Progenitor cell of endocrine pancreas (in vitro differentiated cells): ENCODE results near the gene SENP6. TPM values are rescaled to one million over a fixed set of nuclear protein-coding genes. Genes with fewer than 3 reads are reported as not detected.
A peak's percentile ranks its signal among the peaks of the same experiment; 100 is the strongest.

Experiments
- DNase-seq: peaks from one replicate; pipeline ENCODE4 v3.0.0; 2021; ENCODE audit warnings: low spot score; ENCODE audit not compliant: unreplicated experiment
- H3K27ac Mint-ChIP-seq: 2 replicates; pipeline ENCODE4 v1.8.0; 2021; ENCODE audit warnings: mild to moderate bottlenecking, moderate library complexity, mixed read lengths
- H3K27me3 Mint-ChIP-seq: 2 replicates; pipeline ENCODE4 v1.8.0; 2021; ENCODE audit warnings: mixed read lengths
- H3K36me3 Mint-ChIP-seq: 2 replicates; pipeline ENCODE4 v1.8.0; 2022; ENCODE audit warnings: mixed read lengths; ENCODE audit not compliant: insufficient read depth
- H3K4me1 Mint-ChIP-seq: 2 replicates; pipeline ENCODE4 v1.8.0; 2021; ENCODE audit warnings: low read depth, mixed read lengths
- H3K4me3 Mint-ChIP-seq: 2 replicates; pipeline ENCODE4 v1.8.0; 2021; ENCODE audit warnings: low read depth, mild to moderate bottlenecking, moderate library complexity, mixed read lengths
- H3K9me3 Mint-ChIP-seq: 2 replicates; pipeline ENCODE4 v1.8.0; 2021; ENCODE audit warnings: low read depth, mixed read lengths
- total RNA-seq: library from RNA; stranded (reverse); gene quantifications from 2 replicates; pipeline ENCODE4 v1.2.1, GENCODE V29; 2021
- TF ChIP-seq, protein P1 (sequence below): fragments of 200-600 bp; sonication (generic); IDR thresholded peaks from one replicate; pipeline ENCODE4 v1.5.0; 2021; ENCODE audit warnings: antibody characterized with exemption, mild to moderate bottlenecking; ENCODE audit not compliant: unreplicated experiment

Gene SENP6
- total RNA-seq, 1 donor from 2014 or later: 140 TPM

DNA sequence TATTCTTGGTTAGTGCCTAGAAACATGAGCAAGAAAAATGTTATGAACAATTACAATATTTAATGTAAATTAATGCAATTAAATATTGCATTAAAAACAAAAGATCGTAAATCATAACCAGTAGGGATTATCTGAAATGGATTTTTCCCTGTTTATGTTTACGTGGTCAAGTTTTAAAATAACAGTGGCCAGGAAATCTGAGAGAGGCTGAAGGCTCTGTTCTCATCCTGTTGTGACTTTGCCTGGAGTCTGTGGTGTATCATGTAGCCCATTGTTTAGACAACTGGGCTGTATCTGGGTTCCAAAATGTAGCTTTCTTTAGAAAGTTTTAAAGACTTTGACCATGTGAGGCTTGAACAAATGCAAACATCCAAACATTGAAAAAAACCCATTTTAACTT lies 149.8 kb downstream of the SENP6 start:
- H3K4me3 Mint-ChIP-seq: no peak overlapping the region

DNA sequence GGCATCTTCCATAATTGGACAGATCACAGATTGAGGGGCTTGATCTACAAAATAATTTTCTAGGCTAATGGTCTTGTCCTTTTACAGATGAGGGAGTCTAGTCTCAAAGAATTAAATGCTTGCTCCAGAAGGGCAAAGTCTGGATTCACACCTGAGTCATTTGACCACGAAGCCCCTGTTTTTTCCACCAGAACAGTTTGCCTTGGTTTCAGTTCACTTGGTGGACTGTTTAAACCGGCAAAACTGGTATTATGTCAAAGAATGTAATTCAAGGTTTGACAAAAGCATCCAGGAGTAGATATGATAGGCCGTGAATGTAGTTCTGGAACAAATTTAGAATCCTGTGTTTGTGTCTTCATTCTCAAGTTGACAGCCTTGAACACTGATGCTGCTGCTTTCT lies 150.7 kb downstream of the SENP6 start:
- H3K4me3 Mint-ChIP-seq: peak overlapping the region; percentile 4
- peaks cover 20% of the 10 kb centered on the region for H3K4me1 Mint-ChIP-seq
- DNase-seq: no peak
- peak overlapping the region; percentile 8 for H3K27ac Mint-ChIP-seq
- H3K9me3 Mint-ChIP-seq: peaks cover 2% of the 10 kb centered on the region
- H3K27me3 Mint-ChIP-seq: no peaks in the 10 kb centered on the region
- TF ChIP-seq, protein P1, sequence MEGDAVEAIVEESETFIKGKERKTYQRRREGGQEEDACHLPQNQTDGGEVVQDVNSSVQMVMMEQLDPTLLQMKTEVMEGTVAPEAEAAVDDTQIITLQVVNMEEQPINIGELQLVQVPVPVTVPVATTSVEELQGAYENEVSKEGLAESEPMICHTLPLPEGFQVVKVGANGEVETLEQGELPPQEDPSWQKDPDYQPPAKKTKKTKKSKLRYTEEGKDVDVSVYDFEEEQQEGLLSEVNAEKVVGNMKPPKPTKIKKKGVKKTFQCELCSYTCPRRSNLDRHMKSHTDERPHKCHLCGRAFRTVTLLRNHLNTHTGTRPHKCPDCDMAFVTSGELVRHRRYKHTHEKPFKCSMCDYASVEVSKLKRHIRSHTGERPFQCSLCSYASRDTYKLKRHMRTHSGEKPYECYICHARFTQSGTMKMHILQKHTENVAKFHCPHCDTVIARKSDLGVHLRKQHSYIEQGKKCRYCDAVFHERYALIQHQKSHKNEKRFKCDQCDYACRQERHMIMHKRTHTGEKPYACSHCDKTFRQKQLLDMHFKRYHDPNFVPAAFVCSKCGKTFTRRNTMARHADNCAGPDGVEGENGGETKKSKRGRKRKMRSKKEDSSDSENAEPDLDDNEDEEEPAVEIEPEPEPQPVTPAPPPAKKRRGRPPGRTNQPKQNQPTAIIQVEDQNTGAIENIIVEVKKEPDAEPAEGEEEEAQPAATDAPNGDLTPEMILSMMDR: no peak
- peaks cover 2% of the 10 kb centered on the region for H3K36me3 Mint-ChIP-seq

More for the DNA sequence above, 149.8 kb downstream of the SENP6 start:
- Mint-ChIP-seq H3K4me1 (peaks cover 21% of the 10 kb centered on the region), H3K27me3 (no peaks in the 10 kb centered on the region), H3K27ac (no peak overlapping the region), H3K9me3 (peaks cover 4% of the 10 kb centered on the region), H3K36me3 (peaks cover 2% of the 10 kb centered on the region)
- TF ChIP-seq, protein P1: no peak
- no peak for DNase-seq

DNA sequence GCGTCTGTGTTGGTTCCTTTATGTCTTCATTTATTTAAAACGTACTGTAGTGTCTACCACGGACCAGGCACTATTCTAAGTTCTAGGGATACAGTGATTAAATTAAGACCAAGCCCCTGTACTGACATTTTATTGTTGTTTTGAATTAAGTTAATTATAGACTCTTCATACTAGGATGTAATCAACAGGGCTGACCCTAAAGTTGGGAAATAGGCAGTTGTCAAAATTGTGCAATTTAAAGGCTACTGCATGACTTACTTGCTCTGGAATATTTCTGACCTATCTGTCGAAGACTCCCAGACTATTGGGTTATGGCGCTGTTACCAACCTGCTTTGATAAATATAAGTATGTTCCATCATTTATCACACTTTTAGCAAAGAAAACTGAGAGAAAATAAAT lies 154.0 kb downstream of the SENP6 start:
- TF ChIP-seq, protein P1: no peak
- Mint-ChIP-seq H3K27me3 (no peaks in the 10 kb centered on the region), H3K4me3 (no peak overlapping the region), H3K27ac (no peak overlapping the region), H3K9me3 (peaks cover 3% of the 10 kb centered on the region), H3K4me1 (peaks cover 15% of the 10 kb centered on the region), H3K36me3 (peaks cover 5% of the 10 kb centered on the region)
- DNase-seq: no peak

GRCh38 chr6:75757295-75757694 lies 155.6 kb downstream of the SENP6 start:
- no peak for DNase-seq
- H3K4me3 Mint-ChIP-seq: no peak overlapping the region
- H3K9me3 Mint-ChIP-seq: peaks cover 3% of the 10 kb centered on the region
- TF ChIP-seq, protein P1: no peak
- H3K27me3 Mint-ChIP-seq: no peaks in the 10 kb centered on the region
- no peak overlapping the region for H3K27ac Mint-ChIP-seq
- peaks cover 5% of the 10 kb centered on the region for H3K36me3 Mint-ChIP-seq
- peaks cover 10% of the 10 kb centered on the region for H3K4me1 Mint-ChIP-seq

- TF ChIP-seq, protein P1: no peak
- no peak overlapping the region for H3K4me3 Mint-ChIP-seq
- H3K36me3 Mint-ChIP-seq: peaks cover 5% of the 10 kb centered on the region
- peaks cover 3% of the 10 kb centered on the region for H3K9me3 Mint-ChIP-seq
- no peak overlapping the region for H3K27ac Mint-ChIP-seq
- no peak for DNase-seq
- no peaks in the 10 kb centered on the region for H3K27me3 Mint-ChIP-seq
- peaks cover 5% of the 10 kb centered on the region for H3K4me1 Mint-ChIP-seq
Measured at GRCh38 chr6:75758061-75758460, 156.4 kb downstream of the SENP6 start.
